HG03097 (cell line): ENCODE results near the gene C19orf73.
"Not testable (repeated sequence)": the region's sequence is repeated elsewhere in the genome, so short reads cannot be mapped to it uniquely, and the experiment has no call there.

Source experiments
- ATAC-seq: cut with Tn5 transposase; IDR thresholded peaks from one replicate; pipeline ENCODE4 v1.9.1; 2021; ENCODE audit not compliant: unreplicated experiment, low FRiP score

Gene C19orf73

GRCh38 chr19:49104229-49104864 lies 14.6 kb downstream of the C19orf73 start:
- ATAC-seq = no peak

GRCh38 chr19:49103331-49104085 lies 15.4 kb downstream of the C19orf73 start:
- ATAC-seq = no peak

GRCh38 chr19:49102303-49102702 lies 16.6 kb downstream of the C19orf73 start:
- ATAC-seq = no peak

DNA sequence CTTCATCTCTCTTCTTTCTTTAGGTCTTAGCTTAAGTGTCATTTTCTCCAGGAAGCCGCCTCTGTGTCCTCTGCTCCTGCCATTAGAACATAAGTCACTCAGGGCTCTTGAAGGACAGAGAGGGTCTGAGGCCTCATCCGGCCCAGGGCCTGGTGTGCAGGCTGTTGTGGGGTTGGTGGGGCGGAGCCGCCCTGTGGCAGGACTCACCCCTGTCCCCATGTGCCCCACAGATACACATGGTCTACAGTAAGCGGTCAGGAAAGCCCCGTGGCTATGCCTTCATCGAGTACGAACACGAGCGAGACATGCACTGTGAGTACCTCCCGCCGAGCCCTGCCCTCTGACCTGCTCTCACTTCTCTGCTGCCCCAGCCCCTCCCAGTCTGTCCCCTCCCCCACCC lies 17.8 kb downstream of the C19orf73 start:
- ATAC-seq = no peak

DNA sequence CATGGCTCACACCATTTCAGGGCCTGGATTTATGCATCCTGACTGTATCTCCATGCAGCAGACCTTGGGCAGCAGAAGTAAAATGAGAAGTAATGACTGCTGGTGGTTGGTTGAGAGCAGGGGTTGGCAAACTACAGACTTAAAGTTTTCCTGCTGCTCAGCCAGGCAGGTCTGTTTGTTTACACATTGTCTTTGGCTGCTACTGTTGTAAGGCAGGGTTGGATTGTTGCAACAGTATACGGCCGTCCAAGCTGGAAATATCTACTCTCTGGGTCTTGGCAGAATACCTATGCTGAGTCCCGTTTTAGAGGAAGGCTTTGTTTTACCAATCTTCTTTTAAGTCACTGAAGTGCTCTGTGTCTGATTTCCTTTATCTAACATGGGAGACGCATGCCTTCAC lies 20.1 kb downstream of the C19orf73 start:
- no peak for ATAC-seq

DNA sequence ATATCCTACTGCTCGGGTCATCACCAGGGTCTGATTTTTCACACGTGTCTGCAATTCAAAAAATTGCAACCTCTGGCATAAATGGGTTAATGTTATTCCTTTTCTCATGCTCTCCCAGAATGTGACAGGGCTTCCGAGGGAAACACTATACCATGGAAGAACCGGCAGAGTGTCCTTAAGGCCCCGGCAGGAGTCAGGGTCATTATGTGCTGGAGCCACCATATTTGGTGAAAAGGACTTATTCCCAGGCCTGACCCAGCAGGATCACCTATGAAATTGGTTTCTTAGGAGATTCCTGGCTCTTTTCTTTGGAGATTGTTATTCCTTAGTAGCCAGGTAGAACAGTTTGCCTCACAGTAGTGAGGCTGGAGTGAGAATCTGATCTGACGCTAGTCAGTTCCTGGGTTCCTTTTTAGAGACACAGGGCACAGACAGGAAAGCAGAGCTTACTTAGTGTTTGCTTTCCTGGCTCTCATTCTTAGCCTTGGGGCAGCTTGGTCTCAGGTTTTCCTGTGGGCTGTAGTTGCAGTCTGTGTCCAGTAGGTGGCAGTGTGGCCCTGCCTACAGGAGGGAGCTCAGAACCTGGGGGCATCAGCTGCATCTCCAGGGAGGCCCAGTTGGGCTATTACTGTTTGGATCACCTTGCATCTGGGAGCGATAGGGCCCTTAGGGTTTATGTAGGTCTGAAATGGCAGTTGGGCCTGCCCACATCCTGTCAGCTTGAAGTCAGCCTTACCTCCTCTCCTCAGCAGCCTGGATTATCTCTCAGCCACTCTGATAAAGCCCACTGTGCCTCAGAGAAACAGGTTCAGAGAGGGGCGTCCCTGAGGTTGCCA lies 21.3 kb downstream of the C19orf73 start:
- no peak for ATAC-seq

GRCh38 chr19:49094505-49095482 lies 24.1 kb downstream of the C19orf73 start:
- no peak for ATAC-seq

GRCh38 chr19:49092686-49093085 lies 26.3 kb downstream of the C19orf73 start:
- no peak for ATAC-seq

GRCh38 chr19:49091391-49092038 lies 27.4 kb downstream of the C19orf73 start:
- ATAC-seq = no peak

- ATAC-seq = no peak
Measured at GRCh38 chr19:49086296-49086695, 32.6 kb downstream of the C19orf73 start.

GRCh38 chr19:49085868-49086232 lies 33.1 kb downstream of the C19orf73 start:
- no peak for ATAC-seq

GRCh38 chr19:49085020-49085867 lies 33.7 kb downstream of the C19orf73 start, which contains the start of gene SNRNP70:
Gene SNRNP70, plus strand, starts transcription at chr19:49085451. Its CDS starts 964 bp downstream, at chr19:49086415.
- peak; percentile 90 for ATAC-seq

DNA sequence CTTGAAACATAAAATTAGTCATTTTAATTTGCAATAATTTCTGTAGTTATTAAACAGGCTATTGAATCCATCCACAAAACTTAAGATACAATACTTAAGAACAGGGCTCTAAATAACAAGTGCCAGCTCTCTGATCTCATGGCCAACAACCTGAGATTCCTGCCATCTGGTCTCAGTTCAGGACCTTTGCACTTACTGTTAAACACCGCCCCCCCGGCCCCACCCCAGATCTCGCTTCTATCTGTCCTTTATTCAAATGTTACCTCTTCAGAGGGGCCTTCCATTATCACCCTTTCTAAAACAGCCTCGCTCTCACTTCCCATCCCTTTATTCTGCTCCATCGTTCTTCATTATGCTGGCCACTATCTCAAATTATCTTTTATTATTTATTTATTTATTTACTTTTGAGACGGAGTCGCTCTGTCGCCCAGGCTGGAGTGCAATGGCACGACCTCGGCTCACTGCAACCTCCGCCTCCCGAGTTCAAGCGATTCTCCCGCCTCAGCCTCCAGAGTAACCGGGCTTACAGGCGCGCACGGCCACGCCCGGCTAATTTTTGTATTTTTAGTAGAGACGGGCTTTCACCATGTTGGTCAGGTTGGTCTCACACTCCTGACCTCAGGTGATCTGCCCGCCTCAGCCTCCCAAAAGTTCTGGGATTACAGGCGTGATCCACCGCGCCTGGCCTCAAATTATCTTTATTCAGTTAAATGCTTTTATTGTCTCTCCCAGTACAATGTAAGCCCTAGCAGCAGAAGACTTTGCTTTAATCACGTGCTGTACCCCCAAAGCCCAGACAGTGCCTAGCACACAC lies 34.5 kb downstream of the C19orf73 start:
- ATAC-seq = no peak

DNA sequence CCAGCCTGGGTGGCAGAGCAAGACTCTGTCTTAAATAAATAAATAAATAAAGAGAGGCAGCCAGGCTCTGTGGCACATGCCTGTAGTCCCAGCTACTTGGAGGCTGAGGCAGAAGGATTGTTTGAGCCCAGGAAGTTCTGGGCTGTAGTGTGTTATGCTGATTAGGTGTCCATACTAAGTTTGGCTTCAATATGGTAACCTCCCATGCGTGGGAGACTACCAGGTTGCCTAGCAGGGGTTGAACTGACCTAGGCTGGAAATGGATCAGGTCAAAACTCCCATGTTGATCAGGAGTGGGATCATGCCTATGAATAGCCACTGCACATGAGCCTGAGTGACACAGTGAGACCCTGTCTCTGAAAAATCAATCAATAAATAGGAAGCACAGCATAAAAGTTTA lies 37.7 kb downstream of the C19orf73 start:
- no peak for ATAC-seq

DNA sequence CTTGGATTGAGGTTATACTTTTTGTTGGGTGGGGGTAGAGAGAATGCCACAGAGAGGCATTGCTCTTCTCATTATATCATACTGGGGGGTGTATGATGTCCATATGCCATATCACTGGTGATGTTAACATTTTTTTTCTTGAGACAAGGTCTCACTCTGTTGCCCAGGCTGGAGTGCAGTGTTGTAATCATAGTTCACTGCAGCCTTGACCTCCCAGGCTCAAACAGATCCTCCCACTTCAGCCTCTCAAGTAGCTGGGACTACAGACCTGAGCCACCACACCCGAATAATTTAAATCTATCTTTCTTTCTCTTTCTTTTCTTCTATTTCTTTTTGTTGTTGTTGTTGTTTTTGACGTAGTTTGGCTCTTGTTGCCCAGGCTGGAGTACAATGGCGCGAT lies 38.6 kb downstream of the C19orf73 start:
- ATAC-seq = no peak

DNA sequence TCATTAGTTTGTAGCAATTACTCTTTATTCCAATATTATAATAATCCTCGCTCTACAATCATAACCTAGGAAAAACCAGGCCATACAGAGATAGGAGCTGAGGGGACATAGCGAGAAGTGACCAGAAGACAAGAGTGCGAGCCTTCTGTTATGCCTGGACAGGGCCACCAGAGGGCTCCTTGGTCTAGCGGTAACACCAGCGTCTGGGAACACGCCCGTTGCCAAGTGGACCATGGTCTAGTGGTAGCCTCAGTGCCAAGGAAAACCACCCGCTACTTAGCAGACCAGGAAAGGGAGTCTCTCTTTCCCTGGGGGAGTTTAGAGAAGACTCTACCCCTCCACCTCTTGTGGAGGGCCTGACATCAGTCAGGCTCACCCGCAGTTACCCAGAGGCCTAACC lies 44.1 kb downstream of the C19orf73 start:
- ATAC-seq = not testable (repeated sequence)

DNA sequence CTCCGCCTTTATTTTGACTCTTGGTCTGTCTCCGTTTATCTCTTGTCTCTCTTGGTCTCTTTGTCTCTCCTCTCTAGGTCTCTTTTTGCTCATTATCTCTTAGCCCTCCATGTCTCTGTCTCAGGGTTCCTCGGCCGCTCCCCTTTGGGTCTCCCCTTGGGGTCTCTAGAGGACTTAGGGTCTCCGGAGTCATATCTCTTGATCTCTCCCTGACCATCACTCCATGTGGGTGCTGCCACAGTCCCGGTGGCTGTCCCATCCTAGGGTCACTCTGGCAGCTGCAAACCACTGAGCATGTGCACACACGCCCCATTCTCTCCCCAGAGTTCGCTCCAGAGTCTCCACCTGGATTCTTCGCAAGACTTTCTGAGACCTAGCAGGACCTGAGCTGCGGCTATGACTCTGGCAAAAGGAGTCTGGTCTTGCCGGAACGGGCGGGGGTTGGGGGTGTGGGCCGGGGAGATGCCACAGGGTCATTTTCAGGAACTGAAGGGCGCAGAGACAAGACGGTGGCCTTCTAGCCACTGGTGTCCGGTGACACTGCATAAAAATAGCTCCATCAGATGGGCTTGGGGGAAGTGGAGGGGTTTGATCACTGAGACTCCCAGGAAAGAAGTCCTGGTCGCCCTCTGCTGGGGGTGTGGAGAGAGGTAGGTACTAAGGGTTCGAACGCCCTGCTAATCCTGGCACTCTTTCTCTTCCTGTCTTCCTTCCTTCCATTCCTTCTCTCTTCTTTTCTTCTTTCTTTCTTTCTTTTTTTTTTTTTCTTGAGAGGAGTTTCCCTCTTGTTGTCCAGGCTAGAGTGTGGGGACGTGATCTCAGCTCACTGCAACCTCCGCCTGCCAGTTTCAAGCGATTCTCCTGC lies 45.2 kb downstream of the C19orf73 start:
- no peak for ATAC-seq
